ENCODE results near the gene ZC3H7A.

The ZC3H7A gene

GRCh38 chr16:11742536-11743307, 54.3 kb downstream of the ZC3H7A start, which contains the start of gene TXNDC11:
TXNDC11 (minus strand) TSS chr16:11742857; CDS start chr16:11742730, 127 bp downstream.
- POLR2A ChIA-PET (ENCODE audit: low non-redundant PET), result interaction anchor here (0.9 to 1.2 kb wide), 2 partner anchors 68 to 83 kb away, joined by 3 read pairs; no protein-coding TSS in a partner anchor
- CTCF ChIA-PET, result interaction anchor here (0.6 to 1.3 kb wide), 3 partner anchors 346 to 779 kb away, joined by 3 to 6 read pairs (median 6); no protein-coding TSS in a partner anchor
- H3K27ac ChIP-seq, result peak within 1 kb of the TSS; percentile 90

GRCh38 chr16:11742093-11742535, 54.9 kb downstream of the ZC3H7A start:
- peak; percentile 32 for DNase-seq (ENCODE audit: low spot score)
- peak overlapping the region; percentile 90 for H3K27ac ChIP-seq
- POLR2A ChIA-PET (ENCODE audit: low non-redundant PET), result interaction anchor here (0.9 to 1.2 kb wide), 2 partner anchors 67 to 82 kb away, joined by 3 read pairs; no protein-coding TSS in a partner anchor
- CTCF ChIA-PET, result interaction anchor here (0.6 kb wide), 1 partner anchor 675 kb away, joined by 6 read pairs; no protein-coding TSS in a partner anchor
- TF ChIP-seq, protein P1, sequence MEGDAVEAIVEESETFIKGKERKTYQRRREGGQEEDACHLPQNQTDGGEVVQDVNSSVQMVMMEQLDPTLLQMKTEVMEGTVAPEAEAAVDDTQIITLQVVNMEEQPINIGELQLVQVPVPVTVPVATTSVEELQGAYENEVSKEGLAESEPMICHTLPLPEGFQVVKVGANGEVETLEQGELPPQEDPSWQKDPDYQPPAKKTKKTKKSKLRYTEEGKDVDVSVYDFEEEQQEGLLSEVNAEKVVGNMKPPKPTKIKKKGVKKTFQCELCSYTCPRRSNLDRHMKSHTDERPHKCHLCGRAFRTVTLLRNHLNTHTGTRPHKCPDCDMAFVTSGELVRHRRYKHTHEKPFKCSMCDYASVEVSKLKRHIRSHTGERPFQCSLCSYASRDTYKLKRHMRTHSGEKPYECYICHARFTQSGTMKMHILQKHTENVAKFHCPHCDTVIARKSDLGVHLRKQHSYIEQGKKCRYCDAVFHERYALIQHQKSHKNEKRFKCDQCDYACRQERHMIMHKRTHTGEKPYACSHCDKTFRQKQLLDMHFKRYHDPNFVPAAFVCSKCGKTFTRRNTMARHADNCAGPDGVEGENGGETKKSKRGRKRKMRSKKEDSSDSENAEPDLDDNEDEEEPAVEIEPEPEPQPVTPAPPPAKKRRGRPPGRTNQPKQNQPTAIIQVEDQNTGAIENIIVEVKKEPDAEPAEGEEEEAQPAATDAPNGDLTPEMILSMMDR (conservative IDR thresholded peaks at IDR 0.05; ENCODE audit: low read depth), result no peak

More at GRCh38 chr16:11742536-11743307, 54.3 kb downstream of the ZC3H7A start, which contains the start of gene TXNDC11:
- TF ChIP-seq, protein P1 (conservative IDR thresholded peaks at IDR 0.05; ENCODE audit: low read depth), result no peak
- peak; percentile 97 for DNase-seq (ENCODE audit: low spot score)

DNA sequence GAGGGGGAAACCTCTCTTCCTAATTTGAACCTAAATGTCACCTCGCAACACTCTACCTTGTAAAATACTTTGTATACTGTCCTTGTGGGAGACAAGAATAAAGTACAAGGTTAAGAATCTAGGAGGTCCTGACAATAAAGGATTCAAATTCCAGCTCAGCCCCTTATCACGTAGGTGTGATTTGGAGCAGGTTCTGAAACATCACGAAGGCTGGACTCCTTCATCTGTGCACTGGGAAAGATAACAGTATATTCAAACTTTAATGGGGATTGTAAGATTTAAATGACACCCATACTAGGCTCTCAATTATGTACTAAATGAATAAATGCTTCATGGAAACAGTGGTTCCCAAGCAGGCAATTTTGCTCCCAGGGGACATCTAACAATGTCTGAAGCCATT, 56.5 kb downstream of the ZC3H7A start:
- no peak overlapping the region for H3K27ac ChIP-seq
- no peak for DNase-seq (ENCODE audit: low spot score)
- POLR2A ChIA-PET (ENCODE audit: low non-redundant PET), result no interaction called here
- CTCF ChIA-PET, result interaction anchor here (1.1 kb wide), 1 partner anchor 26 kb away, joined by 4 read pairs; no protein-coding TSS in a partner anchor
- TF ChIP-seq, protein P1 (conservative IDR thresholded peaks at IDR 0.05; ENCODE audit: low read depth), result no peak

DNA sequence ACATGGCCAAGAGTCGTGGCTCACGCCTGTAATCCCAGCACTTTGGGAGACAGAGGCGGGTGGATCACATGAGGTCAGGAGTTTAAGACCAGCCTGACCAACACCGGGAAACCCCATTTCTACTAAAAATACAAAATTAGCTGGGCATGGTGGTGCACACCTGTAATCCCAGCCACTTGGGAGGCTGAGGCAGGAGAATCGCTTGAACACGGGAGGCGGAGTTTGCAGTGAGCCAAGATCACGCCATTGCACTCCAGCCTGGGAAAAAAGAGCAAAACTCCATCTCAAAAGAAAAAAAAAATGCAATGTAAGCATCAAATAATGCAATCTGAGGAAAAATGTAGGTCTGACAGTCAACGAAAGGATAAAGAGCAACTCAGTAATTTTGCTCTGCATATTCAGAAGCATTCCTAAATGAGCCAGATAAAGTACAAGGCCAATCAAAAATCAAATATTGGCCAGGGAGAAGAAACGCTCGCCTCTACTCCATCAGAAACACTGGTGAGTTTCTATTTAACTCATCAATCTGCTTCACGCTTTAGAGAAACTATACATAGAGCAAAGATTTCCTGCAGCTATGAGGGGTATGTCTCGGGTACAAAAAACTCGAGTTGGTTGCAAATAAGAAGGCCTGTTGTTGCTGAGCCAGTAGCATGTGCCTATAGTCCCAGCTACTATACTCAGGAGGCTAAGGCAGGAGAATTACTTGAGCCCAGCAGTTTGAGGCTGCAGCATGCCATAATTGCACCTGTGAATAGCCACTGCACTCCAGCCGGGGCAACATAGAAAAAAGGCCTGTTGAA, 58.1 kb downstream of the ZC3H7A start:
- no peak overlapping the region for H3K27ac ChIP-seq
- no peak for DNase-seq (ENCODE audit: low spot score)
- ChIA-PET POLR2A (ENCODE audit: low non-redundant PET) (interaction anchor here (0.5 kb wide), 1 partner anchor 328 kb away, joined by 3 read pairs; no protein-coding TSS in a partner anchor), CTCF (no interaction called here)
- TF ChIP-seq, protein P1 (conservative IDR thresholded peaks at IDR 0.05; ENCODE audit: low read depth), result no peak

GRCh38 chr16:11737713-11738112, 59.3 kb downstream of the ZC3H7A start:
- CTCF ChIA-PET, result interaction anchor here (0.5 to 0.8 kb wide), 3 partner anchors 20 to 55 kb away, joined by 3 to 5 read pairs (median 3); no protein-coding TSS in a partner anchor
- H3K27ac ChIP-seq, result no peak overlapping the region
- DNase-seq (ENCODE audit: low spot score), result no peak
- POLR2A ChIA-PET (ENCODE audit: low non-redundant PET), result no interaction called here
- TF ChIP-seq, protein P1 (conservative IDR thresholded peaks at IDR 0.05; ENCODE audit: low read depth), result no peak

GRCh38 chr16:11736903-11737302, 60.2 kb downstream of the ZC3H7A start:
- no peak overlapping the region for H3K27ac ChIP-seq
- POLR2A ChIA-PET (ENCODE audit: low non-redundant PET), result no interaction called here
- TF ChIP-seq, protein P1 (conservative IDR thresholded peaks at IDR 0.05; ENCODE audit: low read depth), result no peak
- CTCF ChIA-PET, result interaction anchor here (0.7 kb wide), 1 partner anchor 54 kb away, joined by 3 read pairs; no protein-coding TSS in a partner anchor
- DNase-seq (ENCODE audit: low spot score), result no peak

All from RWPE1 (cell line).